ENCODE results near the gene ZSCAN22.

ZSCAN22 gene

DNA sequence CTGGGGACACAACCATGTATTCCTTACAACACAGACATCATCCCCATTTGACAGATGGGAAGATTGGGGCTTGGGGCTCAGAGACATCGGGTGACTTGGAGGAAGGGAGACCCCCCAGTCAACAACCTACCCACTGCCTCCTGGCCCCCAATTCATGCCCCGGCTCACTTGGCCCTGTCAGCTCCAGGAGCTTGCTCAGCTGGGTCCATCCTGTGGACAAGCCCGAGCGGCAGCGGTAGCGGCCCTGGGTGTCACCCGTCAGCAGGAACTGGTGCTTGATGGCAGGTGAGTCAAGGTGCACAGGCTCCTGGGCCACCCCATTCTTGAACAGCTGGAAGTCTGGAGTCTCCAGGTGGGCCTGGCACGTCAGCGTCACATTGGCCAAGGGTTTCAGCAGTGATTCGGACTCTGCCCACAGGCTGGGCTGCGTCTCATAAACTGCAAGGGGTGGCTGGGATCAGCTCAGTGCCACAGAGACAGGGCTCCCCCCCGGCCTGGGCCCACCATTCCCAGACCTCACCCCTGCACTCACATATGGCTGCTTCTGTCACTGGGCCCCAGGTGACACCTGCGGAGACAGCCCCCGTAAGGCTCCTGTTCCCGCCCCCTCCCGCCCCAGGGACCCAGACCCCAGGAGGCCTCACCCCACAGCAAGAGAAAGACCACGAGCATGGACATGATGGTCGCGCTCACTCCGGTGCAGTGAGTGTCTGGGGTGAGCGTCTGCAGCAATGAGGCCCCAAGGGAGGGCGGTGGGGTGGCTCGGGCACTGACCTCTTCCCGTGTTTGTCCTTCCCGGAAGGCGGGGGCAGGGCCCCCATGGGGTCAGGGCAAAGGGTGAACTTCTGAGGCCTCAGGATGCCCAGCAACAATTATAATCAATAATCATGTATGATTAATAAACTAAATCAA, 26.2 kb downstream of the ZSCAN22 start, which contains the start of gene A1BG:
A1BG (minus strand) TSS at position 733 of the 912 bp plus-strand sequence; CDS start at position 678, 55 bp downstream.
- POLR2A ChIA-PET = no interaction called here
- DNase-seq (ENCODE audit: extremely low spot score) = no peak
- TF ChIP-seq, protein P1, sequence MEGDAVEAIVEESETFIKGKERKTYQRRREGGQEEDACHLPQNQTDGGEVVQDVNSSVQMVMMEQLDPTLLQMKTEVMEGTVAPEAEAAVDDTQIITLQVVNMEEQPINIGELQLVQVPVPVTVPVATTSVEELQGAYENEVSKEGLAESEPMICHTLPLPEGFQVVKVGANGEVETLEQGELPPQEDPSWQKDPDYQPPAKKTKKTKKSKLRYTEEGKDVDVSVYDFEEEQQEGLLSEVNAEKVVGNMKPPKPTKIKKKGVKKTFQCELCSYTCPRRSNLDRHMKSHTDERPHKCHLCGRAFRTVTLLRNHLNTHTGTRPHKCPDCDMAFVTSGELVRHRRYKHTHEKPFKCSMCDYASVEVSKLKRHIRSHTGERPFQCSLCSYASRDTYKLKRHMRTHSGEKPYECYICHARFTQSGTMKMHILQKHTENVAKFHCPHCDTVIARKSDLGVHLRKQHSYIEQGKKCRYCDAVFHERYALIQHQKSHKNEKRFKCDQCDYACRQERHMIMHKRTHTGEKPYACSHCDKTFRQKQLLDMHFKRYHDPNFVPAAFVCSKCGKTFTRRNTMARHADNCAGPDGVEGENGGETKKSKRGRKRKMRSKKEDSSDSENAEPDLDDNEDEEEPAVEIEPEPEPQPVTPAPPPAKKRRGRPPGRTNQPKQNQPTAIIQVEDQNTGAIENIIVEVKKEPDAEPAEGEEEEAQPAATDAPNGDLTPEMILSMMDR (IDR thresholded peaks at IDR 0.05; ENCODE audit: control extremely low read depth, extremely low read depth, low read depth, missing control alignments) = no peak
- CTCF ChIA-PET = interaction anchor here (1.0 kb wide), 1 partner anchor 19 kb away, joined by 3 read pairs; no protein-coding TSS in a partner anchor

DNA sequence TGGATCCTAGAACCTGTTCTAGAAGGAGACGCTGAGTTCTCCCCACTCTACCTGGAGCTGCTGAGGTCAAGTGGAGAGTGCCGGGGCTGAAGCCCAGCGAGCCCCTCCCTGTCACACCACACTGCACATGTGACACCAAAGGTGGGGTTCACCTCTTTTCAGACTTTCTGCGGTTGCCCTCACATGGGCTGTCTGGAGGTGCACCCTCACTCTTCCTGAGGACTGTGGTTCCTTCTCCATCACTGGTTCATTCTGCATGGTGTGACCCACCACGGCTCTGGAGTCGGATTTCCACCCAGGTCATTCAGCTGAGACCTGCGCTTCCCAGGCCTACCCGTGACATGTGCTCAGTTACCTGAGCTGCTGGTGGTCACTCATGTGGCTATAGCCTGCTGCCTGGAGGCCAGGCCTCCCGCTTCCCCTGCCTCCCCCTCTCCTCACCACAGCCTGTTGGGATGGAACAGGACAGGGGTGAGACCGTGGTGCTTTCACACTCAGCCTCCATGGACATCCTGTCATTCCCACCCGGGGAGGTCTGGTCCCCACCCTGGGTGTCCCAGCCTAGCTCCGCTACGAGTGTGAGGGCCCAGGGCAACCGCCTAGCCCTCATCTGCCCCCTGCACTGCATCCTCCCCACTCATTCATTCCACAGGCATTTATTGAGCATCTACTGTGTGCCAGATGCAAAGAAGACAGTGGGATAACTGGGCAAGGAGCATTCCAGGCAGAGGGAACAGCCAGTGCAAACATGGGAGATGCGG, 27.1 kb downstream of the ZSCAN22 start:
- POLR2A ChIA-PET = no interaction called here
- TF ChIP-seq, protein P1 (IDR thresholded peaks at IDR 0.05; ENCODE audit: control extremely low read depth, extremely low read depth, low read depth, missing control alignments) = no peak
- no peak for DNase-seq (ENCODE audit: extremely low spot score)
- CTCF ChIA-PET = interaction anchor here (1.5 kb wide), 1 partner anchor 166 kb away, joined by 4 read pairs; the partner anchor contains the start of gene ZBTB45

DNA sequence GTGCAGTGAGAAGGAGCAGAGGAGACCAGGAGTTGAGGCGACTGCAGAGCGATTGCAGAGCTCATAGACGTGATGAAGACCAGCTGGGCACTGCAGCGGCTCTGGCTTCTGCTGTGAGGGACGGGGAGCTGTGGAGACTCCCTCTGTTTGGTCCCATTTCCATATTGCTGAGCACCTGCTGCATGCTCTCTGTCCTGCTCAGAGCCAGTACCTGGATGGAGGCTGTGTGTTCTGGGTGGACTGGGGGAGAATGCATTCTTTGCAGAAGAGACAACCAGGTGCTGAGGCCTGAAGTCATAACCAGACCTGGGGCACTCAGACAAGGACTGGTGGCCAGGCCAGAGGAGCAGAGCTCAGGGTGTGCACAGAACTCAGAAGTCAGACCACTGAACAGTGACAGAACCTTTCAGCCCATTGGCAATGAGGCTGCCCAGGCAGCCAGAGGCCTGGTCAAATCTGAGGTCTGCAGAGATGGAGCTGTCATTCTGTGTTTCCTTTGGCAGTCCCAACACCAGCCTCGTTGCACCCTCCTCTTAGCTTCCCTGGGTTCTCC, 27.8 kb downstream of the ZSCAN22 start:
- TF ChIP-seq, protein P1 (IDR thresholded peaks at IDR 0.05; ENCODE audit: control extremely low read depth, extremely low read depth, low read depth, missing control alignments) = no peak
- POLR2A ChIA-PET = no interaction called here
- no peak for DNase-seq (ENCODE audit: extremely low spot score)
- CTCF ChIA-PET = interaction anchor here (1.5 kb wide), 1 partner anchor 165 kb away, joined by 4 read pairs; the partner anchor contains the start of gene ZBTB45

DNA sequence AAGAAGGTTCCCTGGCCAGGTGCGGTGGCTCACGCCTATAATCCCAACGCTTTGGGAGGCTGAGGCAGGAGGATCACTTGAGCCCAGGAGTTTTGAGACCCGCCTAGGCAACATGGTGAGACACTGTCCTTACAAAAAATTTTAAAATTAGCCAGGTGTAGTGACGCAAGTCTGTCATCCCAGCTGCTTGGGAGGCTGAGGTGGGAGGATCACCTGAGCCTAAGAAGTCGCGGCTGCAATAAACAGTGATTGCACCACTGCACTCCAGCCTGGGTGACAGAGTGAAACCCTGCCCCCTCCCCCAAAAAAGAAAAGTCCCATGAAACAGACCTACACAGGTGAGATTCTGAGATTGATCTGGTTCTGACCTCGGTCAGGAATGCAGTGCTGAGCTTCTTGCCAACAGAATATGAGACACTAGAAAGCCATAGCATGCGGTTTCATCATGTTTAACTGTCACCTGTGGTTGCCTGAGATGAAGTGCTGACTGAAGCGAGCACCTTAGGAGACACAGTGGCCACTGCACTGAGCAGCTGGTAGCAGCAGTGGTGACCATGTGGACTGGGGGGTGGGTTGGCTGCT, 28.5 kb downstream of the ZSCAN22 start:
- ChIA-PET CTCF (interaction anchor here (1.5 kb wide), 1 partner anchor 165 kb away, joined by 4 read pairs; the partner anchor contains the start of gene ZBTB45), POLR2A (no interaction called here)
- DNase-seq (ENCODE audit: extremely low spot score) = no peak
- TF ChIP-seq, protein P1 (IDR thresholded peaks at IDR 0.05; ENCODE audit: control extremely low read depth, extremely low read depth, low read depth, missing control alignments) = no peak

DNA sequence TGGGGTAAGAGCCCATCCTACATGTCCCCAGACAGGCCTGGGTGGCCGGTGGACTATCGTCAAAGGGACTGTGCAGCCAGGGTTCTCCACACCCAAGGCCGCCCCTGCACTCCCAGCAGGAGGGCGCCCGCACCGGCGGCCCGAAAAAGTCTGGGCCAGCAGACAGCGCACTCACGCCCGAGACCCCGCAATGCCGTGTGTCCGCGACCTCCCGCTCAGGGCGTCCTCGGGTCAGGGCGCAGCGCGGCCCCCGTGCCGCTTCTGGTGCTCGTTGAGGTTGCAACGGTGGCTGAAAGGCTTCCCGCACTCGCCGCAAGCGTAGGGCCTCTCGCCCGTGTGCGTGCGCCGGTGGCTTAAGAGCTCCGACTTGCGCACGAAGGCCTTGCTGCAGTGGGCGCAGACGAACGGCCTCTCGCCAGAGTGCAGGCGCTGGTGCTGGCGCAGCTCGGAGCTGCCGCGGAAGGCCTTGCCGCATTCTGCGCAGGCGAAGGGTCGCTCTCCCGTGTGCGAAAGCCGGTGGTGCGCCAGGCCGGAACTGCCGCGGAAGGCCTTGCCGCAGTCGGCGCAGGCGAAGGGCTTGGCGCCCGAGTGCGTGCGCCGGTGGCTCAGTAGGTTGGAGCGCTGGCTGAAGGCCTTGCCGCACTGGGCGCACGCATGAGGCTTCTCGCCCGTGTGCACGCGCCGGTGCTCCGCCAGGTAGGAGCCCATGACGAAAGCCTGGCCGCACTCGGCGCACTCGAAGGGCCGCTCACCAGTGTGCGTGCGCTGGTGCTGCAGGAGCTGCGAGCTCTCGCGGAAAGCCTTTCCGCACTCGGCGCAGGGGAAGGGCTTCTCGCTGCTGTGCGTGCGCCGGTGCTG, 29.3 kb downstream of the ZSCAN22 start:
- DNase-seq (ENCODE audit: extremely low spot score) = no peak
- ChIA-PET POLR2A (interaction anchor here (0.6 kb wide), 1 partner anchor 206 kb away, joined by 4 read pairs; no protein-coding TSS in a partner anchor), CTCF (no interaction called here)

More for the DNA sequence above, 29.3 kb downstream of the ZSCAN22 start:
- TF ChIP-seq, protein P1 (IDR thresholded peaks at IDR 0.05; ENCODE audit: control extremely low read depth, extremely low read depth, low read depth, missing control alignments) = no peak

Data from GM10248 (cell line).